Neuron (in vitro differentiated cells): ENCODE data around the gene ATG4B.
"Not testable (repeated sequence)": the region's sequence is repeated elsewhere in the genome, so short reads cannot be mapped to it uniquely, and the experiment has no call there.

Experiments used
- H2AFZ ChIP-seq: one replicate; pipeline ENCODE4 v1.6.1; 2013; ENCODE audit warnings: low read depth, mild to moderate bottlenecking, inconsistent platforms, low read length, moderate library complexity
- H3K27me3 ChIP-seq: one replicate; pipeline ENCODE4 v1.6.1; 2013; ENCODE audit warnings: low read length; ENCODE audit not compliant: insufficient read depth
- H3K36me3 ChIP-seq: one replicate; pipeline ENCODE4 v1.6.1; 2013; ENCODE audit warnings: low read length; ENCODE audit not compliant: insufficient read depth
- H3K4me1 ChIP-seq: one replicate; pipeline ENCODE4 v1.6.1; 2013; ENCODE audit warnings: low read length; ENCODE audit not compliant: insufficient read depth
- H3K4me3 ChIP-seq: 2 replicates; pipeline ENCODE4 v1.5.1; 2013; ENCODE audit warnings: mild to moderate bottlenecking, low read length, moderate library complexity
- H3K9me3 ChIP-seq: one replicate; pipeline ENCODE4 v1.6.1; 2013; ENCODE audit warnings: low read length

The ATG4B gene

GRCh38 chr2:241653210-241653750 is 15.8 kb downstream of the ATG4B start:
- H3K9me3 ChIP-seq: no peaks in the 10 kb centered on the region
- no peak overlapping the region for H3K4me3 ChIP-seq
- peaks cover 63% of the 10 kb centered on the region for H3K36me3 ChIP-seq
- H2AFZ ChIP-seq: no peak overlapping the region
- peaks cover 6% of the 10 kb centered on the region for H3K4me1 ChIP-seq
- no peaks in the 10 kb centered on the region for H3K27me3 ChIP-seq

GRCh38 chr2:241654551-241654950 is 17.1 kb downstream of the ATG4B start:
- Histone ChIP-seq H3K4me1 (no peaks in the 10 kb centered on the region), H3K9me3 (no peaks in the 10 kb centered on the region), H3K4me3 (no peak overlapping the region), H3K27me3 (no peaks in the 10 kb centered on the region), H2AFZ (no peak overlapping the region), H3K36me3 (peaks cover 67% of the 10 kb centered on the region)

DNA sequence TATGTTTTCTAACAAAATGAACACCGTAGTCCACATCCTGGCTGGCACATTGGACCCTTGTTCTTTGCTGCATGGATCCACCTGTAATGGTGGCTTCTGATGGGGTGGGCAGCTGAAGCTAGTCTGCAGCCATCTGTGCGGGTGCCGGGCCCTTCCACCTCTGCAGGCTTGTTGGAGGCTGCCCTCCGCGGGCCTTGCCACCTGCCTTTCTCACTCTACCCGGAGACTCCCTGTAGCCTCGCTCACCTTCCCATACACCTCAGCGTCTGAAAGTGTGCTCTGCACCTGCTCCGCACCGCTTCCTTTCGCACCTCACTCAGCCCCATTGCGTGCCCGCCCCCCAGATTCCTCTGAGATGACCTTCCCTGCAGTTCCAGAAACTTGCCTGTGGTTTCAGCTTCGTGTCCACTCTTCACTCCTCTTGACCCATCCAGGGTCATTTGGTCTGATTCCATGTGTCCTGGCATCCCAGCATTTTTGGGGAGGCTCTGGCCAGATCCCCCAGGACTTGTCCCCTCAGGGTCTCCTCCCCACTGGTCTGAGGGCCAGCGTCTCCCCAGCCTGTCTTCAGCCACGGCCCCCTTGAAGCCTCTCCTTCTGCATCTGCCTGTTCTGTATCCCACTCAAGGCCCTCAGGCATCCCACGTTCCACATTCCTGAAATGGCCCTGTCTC is 18.2 kb downstream of the ATG4B start:
- Histone ChIP-seq H3K27me3 (no peaks in the 10 kb centered on the region), H3K4me1 (no peaks in the 10 kb centered on the region), H3K9me3 (no peaks in the 10 kb centered on the region), H3K4me3 (no peak overlapping the region), H2AFZ (no peak overlapping the region), H3K36me3 (peaks cover 67% of the 10 kb centered on the region)

DNA sequence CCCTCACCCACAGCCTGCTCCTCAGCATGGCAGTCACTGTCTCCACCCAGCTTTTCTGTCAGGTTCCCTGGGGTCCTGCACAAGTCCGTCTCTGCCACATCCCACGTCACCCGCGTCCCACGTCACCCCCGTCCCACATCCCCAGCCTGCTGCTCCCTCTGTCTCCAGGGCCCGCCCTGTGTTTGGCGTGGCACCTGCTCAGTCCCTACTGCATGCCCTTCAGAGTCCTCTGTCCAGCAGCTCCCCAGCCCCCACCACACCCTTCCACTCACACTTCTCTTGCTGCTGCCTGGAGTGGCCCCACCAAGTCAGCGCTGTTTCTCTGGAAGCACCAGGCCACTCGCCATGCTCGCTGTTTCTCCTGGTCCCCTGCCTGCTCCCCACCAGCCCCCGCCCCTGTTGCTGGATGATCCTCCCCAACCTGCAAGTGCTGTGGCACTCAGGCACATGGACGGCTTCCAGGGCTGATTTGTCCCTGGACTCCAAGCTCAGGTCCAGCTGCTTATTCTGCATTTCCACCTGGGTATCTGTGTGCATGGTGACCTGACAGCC is 18.8 kb downstream of the ATG4B start:
- Histone ChIP-seq H3K9me3 (no peaks in the 10 kb centered on the region), H2AFZ (no peak overlapping the region), H3K27me3 (no peaks in the 10 kb centered on the region), H3K4me3 (no peak overlapping the region), H3K36me3 (peaks cover 67% of the 10 kb centered on the region), H3K4me1 (no peaks in the 10 kb centered on the region)

DNA sequence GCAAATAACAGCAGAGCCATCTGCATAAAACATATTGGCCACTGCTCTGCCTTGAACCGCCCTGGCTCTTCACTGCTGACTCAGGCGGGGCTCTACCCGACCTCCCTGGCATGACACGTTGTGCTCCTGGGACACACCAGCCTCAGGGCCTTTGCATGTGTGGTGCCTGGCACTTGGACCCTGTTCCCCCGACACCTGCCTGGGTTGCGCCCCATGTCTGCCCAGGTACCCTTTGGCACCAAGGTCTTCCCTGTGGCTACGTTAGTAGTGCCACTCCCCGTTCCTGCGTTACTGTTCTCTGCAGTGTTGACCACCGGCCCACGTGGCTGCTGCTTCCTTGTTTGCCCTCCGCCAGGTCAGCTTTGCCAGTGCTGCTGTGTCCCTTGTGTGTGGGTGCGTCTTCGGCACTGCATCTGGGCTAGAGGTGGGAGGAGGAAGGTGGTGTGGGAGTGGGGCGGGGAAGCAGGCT is 20.3 kb downstream of the ATG4B start:
- H3K4me3 ChIP-seq: no peak overlapping the region
- no peaks in the 10 kb centered on the region for H3K4me1 ChIP-seq
- peaks cover 60% of the 10 kb centered on the region for H3K36me3 ChIP-seq
- H2AFZ ChIP-seq: no peak overlapping the region
- no peaks in the 10 kb centered on the region for H3K27me3 ChIP-seq
- no peaks in the 10 kb centered on the region for H3K9me3 ChIP-seq

GRCh38 chr2:241658296-241658695 is 20.8 kb downstream of the ATG4B start:
- H3K4me3 ChIP-seq: no peak overlapping the region
- H3K4me1 ChIP-seq: no peaks in the 10 kb centered on the region
- H3K36me3 ChIP-seq: peaks cover 55% of the 10 kb centered on the region
- H2AFZ ChIP-seq: no peak overlapping the region
- no peaks in the 10 kb centered on the region for H3K9me3 ChIP-seq
- H3K27me3 ChIP-seq: no peaks in the 10 kb centered on the region

GRCh38 chr2:241659150-241659739 is 21.8 kb downstream of the ATG4B start:
- H3K36me3 ChIP-seq: peaks cover 53% of the 10 kb centered on the region
- no peak overlapping the region for H3K4me3 ChIP-seq
- no peaks in the 10 kb centered on the region for H3K4me1 ChIP-seq
- H2AFZ ChIP-seq: no peak overlapping the region
- no peaks in the 10 kb centered on the region for H3K9me3 ChIP-seq
- H3K27me3 ChIP-seq: no peaks in the 10 kb centered on the region

DNA sequence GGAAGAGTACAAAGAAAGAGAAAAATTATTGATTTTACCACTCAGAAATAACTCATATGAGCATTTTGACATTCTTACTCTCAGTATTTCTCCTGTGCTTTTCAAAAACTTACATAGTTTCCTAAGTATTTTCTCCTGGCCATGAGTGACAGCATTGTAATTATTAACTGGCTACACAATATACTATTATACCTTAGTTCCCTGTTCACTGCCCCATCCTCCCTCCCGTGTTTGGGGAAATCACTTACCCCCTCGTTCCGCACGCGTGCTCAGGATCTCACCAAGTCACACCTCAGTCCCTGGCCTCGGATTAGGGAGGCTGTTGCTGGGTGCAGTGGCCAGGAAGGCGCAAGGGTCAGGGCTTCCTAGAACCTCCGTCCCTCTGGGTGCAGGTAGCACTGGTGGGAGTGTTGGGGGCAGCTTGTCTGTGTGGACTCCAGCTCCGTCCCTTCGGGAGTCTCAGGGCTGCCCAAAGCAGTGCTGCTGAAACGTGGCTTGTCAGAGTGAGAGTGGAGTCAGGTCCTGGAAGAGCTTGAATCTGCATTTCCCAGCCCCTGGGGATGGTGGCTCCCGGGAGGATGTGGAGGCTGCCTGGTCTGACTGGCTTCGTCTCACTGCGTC is 23.2 kb downstream of the ATG4B start:
- Histone ChIP-seq H3K4me3 (no peak overlapping the region), H3K27me3 (no peaks in the 10 kb centered on the region), H3K4me1 (peaks cover 7% of the 10 kb centered on the region), H2AFZ (no peak overlapping the region), H3K36me3 (peaks cover 39% of the 10 kb centered on the region), H3K9me3 (no peaks in the 10 kb centered on the region)

DNA sequence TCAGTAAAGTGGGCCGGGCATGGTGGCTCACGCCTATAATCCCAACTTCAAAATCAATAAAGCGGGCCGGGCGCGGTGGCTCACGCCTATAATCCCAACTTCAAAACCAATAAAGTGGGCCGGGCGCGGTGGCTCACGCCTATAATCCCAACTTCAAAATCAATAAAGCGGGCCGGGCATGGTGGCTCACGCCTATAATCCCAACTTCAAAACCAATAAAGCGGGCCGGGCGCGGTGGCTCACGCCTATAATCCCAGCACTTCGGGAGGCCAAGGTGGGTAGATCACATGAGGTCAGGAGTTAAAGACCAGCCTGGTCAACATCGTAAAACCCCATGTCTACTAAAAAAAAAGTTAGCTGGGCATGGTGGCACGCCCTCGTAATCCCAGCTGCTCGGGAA is 25.2 kb downstream of the ATG4B start:
- not testable (repeated sequence) for H3K4me3 ChIP-seq, H2AFZ ChIP-seq, H3K27me3 ChIP-seq, H3K9me3 ChIP-seq
- Histone ChIP-seq H3K4me1 (peaks cover 21% of the 10 kb centered on the region), H3K36me3 (peaks cover 34% of the 10 kb centered on the region)

DNA sequence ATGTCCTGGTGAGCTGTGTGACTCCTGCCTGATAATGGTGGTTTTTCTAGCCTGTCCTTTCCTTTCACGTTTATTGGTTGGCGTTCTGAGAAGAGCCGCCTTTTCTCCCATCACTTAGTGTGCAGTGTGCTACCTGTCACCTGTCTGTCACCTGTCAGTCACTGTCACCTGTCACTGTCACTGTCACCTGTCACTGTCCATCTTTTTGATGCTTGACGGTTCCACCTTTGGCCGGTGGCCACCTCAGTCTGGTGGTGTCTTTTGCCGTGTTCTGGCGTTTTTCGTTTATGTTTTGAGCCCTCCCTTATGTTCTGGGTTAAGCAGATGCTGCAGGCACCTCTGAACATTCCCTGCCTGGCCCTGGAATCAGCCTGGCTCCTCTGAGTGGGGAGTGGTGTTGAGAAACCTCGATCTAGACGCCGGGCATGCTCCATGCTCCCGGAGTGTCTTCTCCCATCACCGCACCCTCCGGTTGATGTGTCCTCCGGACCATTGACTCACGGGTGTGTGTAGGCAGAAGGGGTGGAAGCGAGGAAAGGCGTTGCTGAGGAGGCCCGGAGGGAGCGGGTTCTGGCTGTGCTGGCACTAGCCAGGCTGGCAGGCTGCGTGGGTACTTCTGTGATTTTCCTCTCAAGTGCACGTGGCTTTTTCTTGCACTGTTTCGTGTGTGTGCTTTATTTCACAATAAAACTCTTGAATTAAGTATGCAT is 28.4 kb downstream of the ATG4B start:
- H2AFZ ChIP-seq: no peak overlapping the region
- no peak overlapping the region for H3K4me3 ChIP-seq
- H3K27me3 ChIP-seq: no peaks in the 10 kb centered on the region
- H3K9me3 ChIP-seq: no peaks in the 10 kb centered on the region
- peaks cover 47% of the 10 kb centered on the region for H3K36me3 ChIP-seq
- peaks cover 21% of the 10 kb centered on the region for H3K4me1 ChIP-seq

DNA sequence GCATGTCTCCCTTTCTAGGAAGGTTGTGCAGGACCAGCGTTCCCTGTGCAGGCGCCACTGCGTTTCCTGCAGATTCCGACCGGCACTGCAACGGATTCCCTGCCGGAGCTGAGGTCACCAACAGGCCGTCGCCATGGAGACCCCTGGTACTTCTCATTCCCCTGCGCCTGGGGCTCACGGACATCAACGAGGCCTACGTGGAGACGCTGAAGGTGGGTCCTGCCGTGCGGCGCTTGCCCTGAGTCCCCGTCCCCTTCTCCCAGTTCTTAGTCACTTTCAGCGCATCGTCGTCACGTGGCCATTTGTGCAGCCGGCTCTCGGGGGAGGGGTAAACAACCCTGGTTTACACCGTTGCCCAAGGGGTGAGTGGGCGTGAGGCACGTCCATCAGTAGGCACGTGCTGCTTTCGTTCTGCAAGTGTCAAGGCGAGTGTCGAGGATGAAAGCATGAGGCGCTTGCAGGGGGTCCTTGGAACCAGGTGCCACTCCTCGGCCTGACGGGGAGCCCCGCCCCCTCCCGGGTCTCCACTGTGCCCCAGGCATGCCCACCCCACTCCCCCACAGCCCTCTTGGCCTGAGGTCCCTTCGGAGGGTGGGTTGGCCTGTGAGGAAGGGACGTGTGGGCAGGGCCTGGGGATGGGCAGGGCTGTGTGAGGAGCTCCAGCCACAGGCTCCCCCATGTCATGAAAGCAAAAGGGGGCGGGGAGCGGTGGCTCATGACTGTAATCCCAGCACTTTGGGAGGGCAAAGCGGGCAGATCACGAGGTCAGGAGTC is 29.3 kb downstream of the ATG4B start:
- Histone ChIP-seq H3K27me3 (no peaks in the 10 kb centered on the region), H3K4me3 (no peak overlapping the region), H3K9me3 (no peaks in the 10 kb centered on the region), H2AFZ (no peak overlapping the region), H3K36me3 (peaks cover 52% of the 10 kb centered on the region), H3K4me1 (peaks cover 21% of the 10 kb centered on the region)

- H3K27me3 ChIP-seq: no peaks in the 10 kb centered on the region
- H3K9me3 ChIP-seq: no peaks in the 10 kb centered on the region
- H2AFZ ChIP-seq: no peak overlapping the region
- H3K4me3 ChIP-seq: no peak overlapping the region
- H3K4me1 ChIP-seq: peaks cover 21% of the 10 kb centered on the region
- H3K36me3 ChIP-seq: peaks cover 47% of the 10 kb centered on the region
Observed at GRCh38 chr2:241668354-241668753, 30.9 kb downstream of the ATG4B start.
